HepG2 (cell line): ENCODE data around the gene SFRP2. TPM values are rescaled to one million over a fixed set of nuclear protein-coding genes. Genes with fewer than 3 reads are reported as not detected.

Source experiments
- ATAC-seq: fragments of 200-7000 bp; cut with Tn5 transposase; 3 replicates; pipeline ENCODE4 v1.9.1; 2020; ENCODE audit warnings: mild to moderate bottlenecking, moderate library complexity
- BruUV-seq: library from RNA; stranded (reverse); fragments of 400-500 nt; replicated peaks from 2 replicates; lab custom pipeline; 2021; lab: Mats Ljungman, UMichigan
- CTCF ChIA-PET: fragments of 300-600 bp; formaldehyde crosslinking; extraction: SDS; loops from one replicate; lab custom pipeline; 2021; ENCODE audit warnings: low total read pairs, inconsistent platforms, low intra/inter-chr PET ratio; lab: Yijun Ruan, JAX
- POLR2A ChIA-PET: fragments of 350-600 bp; sonication (Branson Sonifier 250); formaldehyde crosslinking; loops from one replicate; lab custom pipeline; 2020; ENCODE audit warnings: antibody characterized with exemption, inconsistent platforms; lab: Yijun Ruan, JAX
- DNase-seq: peaks from one replicate; pipeline ENCODE4 v3.0.0-alpha.2; 2015; ENCODE audit warnings: low spot score
- FAIRE-seq: peaks from 3 replicates; lab custom pipeline; 2011; peaks lifted over from hg19 to GRCh38; lab: Jason Lieb, UNC
- H2AFZ ChIP-seq: one replicate; pipeline ENCODE4 v1.6.1; 2011; ENCODE audit warnings: low read length, inconsistent platforms
- H3K27ac ChIP-seq: fragments of 300-600 bp; 3 replicates; pipeline ENCODE4 v1.8.0; 2011; ENCODE audit warnings: mixed run types, mild to moderate bottlenecking, mixed read lengths, low read length, inconsistent platforms; ENCODE audit not compliant: insufficient read depth; ENCODE audit errors: extremely low read length
- H3K27me3 ChIP-seq, 2 experiments: fragments of 200-600 bp in 1 of 2; 2 replicates in 1 of 2; 3 replicates in 1 of 2; pipeline versions ENCODE4 v1.6.0 to v1.8.0; 2011; ENCODE audit warnings: low read length in 2 of 2, mild to moderate bottlenecking in 2 of 2, moderate library complexity in 2 of 2, inconsistent platforms in 1 of 2; ENCODE audit not compliant: insufficient read depth in 2 of 2, control insufficient read depth in 1 of 2
- H3K36me3 ChIP-seq, 2 experiments: fragments of 200-600 bp in 1 of 2; replicated peaks in 1 of 2; 2 replicates in 1 of 2; 3 replicates in 1 of 2; pipeline versions ENCODE4 v1.5.1 to v1.8.0; 2011; ENCODE audit warnings: low read length in 2 of 2, inconsistent platforms in 1 of 2; ENCODE audit not compliant: insufficient read depth in 2 of 2, control insufficient read depth in 1 of 2
- H3K4me1 ChIP-seq: 2 replicates; pipeline ENCODE4 v1.5.1; 2012; ENCODE audit warnings: low read length, inconsistent platforms; ENCODE audit not compliant: insufficient read depth
- H3K4me2 ChIP-seq: 2 replicates; pipeline ENCODE4 v1.6.0; 2011; ENCODE audit warnings: low read depth, low read length, inconsistent platforms
- H3K4me3 ChIP-seq, 3 experiments: fragments of 200-600 bp in 1 of 3; sonication (generic), shearing (Covaris generic) in 1 of 3; replicated peaks in 1 of 3; 2 replicates each; pipeline ENCODE4 v1.5.1; 2011 to 2016; ENCODE audit warnings: low read length in 3 of 3, inconsistent platforms in 2 of 3, low read depth in 2 of 3, mild to moderate bottlenecking in 2 of 3, control low read depth in 1 of 3, mixed read lengths in 1 of 3; ENCODE audit not compliant: insufficient read depth in 1 of 3
- H3K79me2 ChIP-seq: one replicate; pipeline ENCODE4 v1.6.1; 2011; ENCODE audit warnings: low read length, inconsistent platforms; ENCODE audit not compliant: insufficient read depth
- H3K9ac ChIP-seq: 2 replicates; pipeline ENCODE4 v1.6.0; 2011; ENCODE audit warnings: mild to moderate bottlenecking, low read depth, low read length, inconsistent platforms; ENCODE audit not compliant: insufficient read depth
- H3K9me3 ChIP-seq: 2 replicates; pipeline ENCODE4 v1.5.1; 2012; ENCODE audit warnings: mild to moderate bottlenecking, low read length
- H4K20me1 ChIP-seq: 2 replicates; pipeline ENCODE4 v1.6.0; 2011; ENCODE audit warnings: inconsistent platforms, mild to moderate bottlenecking, low read length, moderate library complexity; ENCODE audit not compliant: insufficient read depth
- HDAC1 ChIP-seq: sonication (generic); formaldehyde crosslinking; IDR thresholded peaks from 2 replicates; pipeline ENCODE4 v1.5.1; 2020; ENCODE audit warnings: mild to moderate bottlenecking, missing genetic modification reagents
- SMC3 ChIP-seq: IDR thresholded peaks from 2 replicates; pipeline ENCODE4 v1.6.1; 2011; ENCODE audit warnings: low read length, improper control_type of control experiment
- STAG1 ChIP-seq: sonication (generic); formaldehyde crosslinking; IDR thresholded peaks from 2 replicates; pipeline ENCODE4 v1.4.0; 2020; ENCODE audit warnings: missing genetic modification reagents
- WGBS: methylation state at CpG from one replicate; pipeline ENCODE4 v1.1.6; 2017; ENCODE audit warnings: low lambda C conversion rate; 5-methylcytosine and 5-hydroxymethylcytosine counted together
- in situ Hi-C: cut with HindIII; loops from 2 replicates; pipeline ENCODE4 v1.10.0; 2017; ENCODE audit warnings: low pct_unique_long_range_greater_than_20kb; ENCODE audit not compliant: extremely low pct_ligation_motif_present
- intact Hi-C: fragments of 100-400 bp; cut with micrococcal nuclease; formaldehyde crosslinking; loops from one replicate; pipeline ENCODE4 v1.10.0; 2022; ENCODE audit not compliant: unreplicated experiment
- polyA plus RNA-seq, 8 experiments: library from polyadenylated mRNA; depleted of rRNA in 3 of 8; stranded (reverse) in 7 of 8; unstranded in 1 of 8; fragments of >200 nt; fragmentation: Illumina TruSeq in 4 of 8; extraction: Trizol in 4 of 8; gene quantifications; 2 replicates each; pipeline versions ENCODE4 v1.2.1 to v1.2.3, GENCODE V29; 2011 to 2016; ENCODE audit warnings: low read depth in 4 of 8, missing spikeins in 1 of 8, mixed read lengths in 1 of 8; ENCODE audit not compliant: insufficient read depth in 1 of 8
- total RNA-seq, 5 experiments: library from RNA; depleted of rRNA; stranded (reverse); fragments of >200 nt; fragmentation: Illumina TruSeq; extraction: Trizol; gene quantifications; 2 replicates each; pipeline ENCODE4 v1.2.3, GENCODE V29; 2016; ENCODE audit warnings: low read depth in 1 of 5
- TF ChIP-seq, protein P1 (sequence below): IDR thresholded peaks from 2 replicates; pipeline ENCODE4 v1.6.1; 2016; ENCODE audit warnings: missing biosample characterization, missing genetic modification reagents, low read depth
- TF ChIP-seq, protein P2 (sequence below): sonication (generic); formaldehyde crosslinking; IDR thresholded peaks from 2 replicates; pipeline ENCODE4 v1.5.0; 2020; ENCODE audit warnings: mild to moderate bottlenecking, missing genetic modification reagents, moderate library complexity

Gene SFRP2
- total and polyA plus RNA-seq, 2 of the 13 experiments (the other 11 are each of a cell fraction or from before 2014, with no cell fraction given): not detected

DNA sequence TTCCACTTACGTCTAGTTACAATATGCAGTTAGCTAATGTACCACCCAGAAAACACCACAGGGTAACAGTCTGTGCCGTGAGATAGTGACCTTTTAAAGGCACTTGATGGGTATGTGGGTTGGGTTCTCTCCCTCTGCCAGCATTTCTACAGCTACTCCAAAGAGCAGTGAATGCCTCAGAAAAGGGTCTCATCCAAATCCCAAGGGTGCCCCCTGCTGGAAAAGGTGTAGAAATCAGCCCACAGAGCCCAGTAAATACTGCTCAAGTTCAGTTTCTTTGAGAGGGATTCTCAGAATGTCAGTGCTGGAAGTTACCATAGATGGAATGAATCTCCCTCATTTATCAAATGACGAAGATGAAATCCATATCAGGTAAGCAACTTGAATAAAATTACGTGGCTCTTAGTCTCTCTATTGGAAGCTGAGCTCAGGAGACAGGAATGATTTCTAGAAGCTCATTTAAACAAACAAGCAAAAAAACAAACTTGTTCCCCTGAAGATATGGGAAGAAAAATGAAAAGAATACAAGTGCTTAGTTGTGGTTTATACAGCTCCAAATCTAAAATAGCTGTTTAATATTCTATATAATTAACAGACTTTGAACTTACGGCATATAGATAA, 38.6 kb downstream of the SFRP2 start:
- no TSS peak for BruUV-seq
- Histone ChIP-seq H3K27ac (no peak overlapping the region), H3K4me1 (no peaks in the 10 kb centered on the region), H2AFZ (no peak overlapping the region), H4K20me1 (no peaks in the 10 kb centered on the region), H3K9me3 (no peaks in the 10 kb centered on the region), H3K36me3 (no peaks in the 10 kb centered on the region), H3K27me3 (0 out of 5 replicates have a peak, but pooled peaks cover 0 to 5% of the 10 kb centered on the region in 2 experiments), H3K4me2 (no peak overlapping the region), H3K9ac (no peak overlapping the region), H3K79me2 (no peaks in the 10 kb centered on the region), H3K4me3 (no peak overlapping the region)
- 29% methylated on average over 5 of the region's 5 CpGs for WGBS
- CTCF ChIA-PET: no interaction called here
- POLR2A ChIA-PET: no interaction called here
- TF ChIP-seq STAG1 (CRISPR knock-in tag) (peak; percentile 70), HDAC1 (CRISPR knock-in tag) (no peak), SMC3 (peak; percentile 46; the same call in 1 of the 2 replicates)
- TF ChIP-seq, protein P1, sequence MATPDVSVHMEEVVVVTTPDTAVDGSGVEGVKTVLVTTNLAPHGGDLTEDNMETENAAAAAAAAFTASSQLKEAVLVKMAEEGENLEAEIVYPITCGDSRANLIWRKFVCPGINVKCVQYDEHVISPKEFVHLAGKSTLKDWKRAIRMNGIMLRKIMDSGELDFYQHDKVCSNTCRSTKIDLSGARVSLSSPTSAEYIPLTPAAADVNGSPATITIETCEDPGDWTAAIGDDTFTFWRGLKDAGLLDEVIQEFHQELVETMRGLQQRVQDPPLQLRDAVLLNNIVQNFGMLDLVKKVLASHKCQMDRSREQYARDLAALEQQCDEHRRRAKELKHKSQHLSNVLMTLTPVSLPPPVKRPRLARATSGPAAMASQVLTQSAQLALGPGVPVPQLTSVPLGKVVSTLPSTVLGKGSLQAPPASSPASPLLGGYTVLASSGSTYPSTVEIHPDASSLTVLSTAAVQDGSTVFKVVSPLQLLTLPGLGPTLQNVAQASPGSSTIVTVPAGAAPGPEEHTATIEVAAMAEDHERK: no peak
- TF ChIP-seq, protein P2, sequence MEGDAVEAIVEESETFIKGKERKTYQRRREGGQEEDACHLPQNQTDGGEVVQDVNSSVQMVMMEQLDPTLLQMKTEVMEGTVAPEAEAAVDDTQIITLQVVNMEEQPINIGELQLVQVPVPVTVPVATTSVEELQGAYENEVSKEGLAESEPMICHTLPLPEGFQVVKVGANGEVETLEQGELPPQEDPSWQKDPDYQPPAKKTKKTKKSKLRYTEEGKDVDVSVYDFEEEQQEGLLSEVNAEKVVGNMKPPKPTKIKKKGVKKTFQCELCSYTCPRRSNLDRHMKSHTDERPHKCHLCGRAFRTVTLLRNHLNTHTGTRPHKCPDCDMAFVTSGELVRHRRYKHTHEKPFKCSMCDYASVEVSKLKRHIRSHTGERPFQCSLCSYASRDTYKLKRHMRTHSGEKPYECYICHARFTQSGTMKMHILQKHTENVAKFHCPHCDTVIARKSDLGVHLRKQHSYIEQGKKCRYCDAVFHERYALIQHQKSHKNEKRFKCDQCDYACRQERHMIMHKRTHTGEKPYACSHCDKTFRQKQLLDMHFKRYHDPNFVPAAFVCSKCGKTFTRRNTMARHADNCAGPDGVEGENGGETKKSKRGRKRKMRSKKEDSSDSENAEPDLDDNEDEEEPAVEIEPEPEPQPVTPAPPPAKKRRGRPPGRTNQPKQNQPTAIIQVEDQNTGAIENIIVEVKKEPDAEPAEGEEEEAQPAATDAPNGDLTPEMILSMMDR: peak; percentile 81
- DNase-seq: peak; percentile 61
- in situ Hi-C loops (no loop called here), intact Hi-C loops (loop anchor here (1.0 kb wide), 2 partner anchors 116 to 406 kb away; partner anchors contain the start of gene MND1)
- FAIRE-seq: peak; percentile 83
- ATAC-seq: peak; percentile 91
